ENCODE data around the gene USP17L30. TPM values are rescaled to one million over a fixed set of nuclear protein-coding genes. Genes with fewer than 3 reads are reported as not detected.
"Not testable (repeated sequence)": the region's sequence is repeated elsewhere in the genome, so short reads cannot be mapped to it uniquely, and the experiment has no call there.

USP17L30 gene, protein sequence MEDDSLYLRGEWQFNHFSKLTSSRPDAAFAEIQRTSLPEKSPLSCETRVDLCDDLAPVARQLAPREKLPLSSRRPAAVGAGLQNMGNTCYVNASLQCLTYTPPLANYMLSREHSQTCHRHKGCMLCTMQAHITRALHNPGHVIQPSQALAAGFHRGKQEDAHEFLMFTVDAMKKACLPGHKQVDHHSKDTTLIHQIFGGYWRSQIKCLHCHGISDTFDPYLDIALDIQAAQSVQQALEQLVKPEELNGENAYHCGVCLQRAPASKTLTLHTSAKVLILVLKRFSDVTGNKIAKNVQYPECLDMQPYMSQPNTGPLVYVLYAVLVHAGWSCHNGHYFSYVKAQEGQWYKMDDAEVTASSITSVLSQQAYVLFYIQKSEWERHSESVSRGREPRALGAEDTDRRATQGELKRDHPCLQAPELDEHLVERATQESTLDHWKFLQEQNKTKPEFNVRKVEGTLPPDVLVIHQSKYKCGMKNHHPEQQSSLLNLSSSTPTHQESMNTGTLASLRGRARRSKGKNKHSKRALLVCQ
- total RNA-seq: not detected

DNA sequence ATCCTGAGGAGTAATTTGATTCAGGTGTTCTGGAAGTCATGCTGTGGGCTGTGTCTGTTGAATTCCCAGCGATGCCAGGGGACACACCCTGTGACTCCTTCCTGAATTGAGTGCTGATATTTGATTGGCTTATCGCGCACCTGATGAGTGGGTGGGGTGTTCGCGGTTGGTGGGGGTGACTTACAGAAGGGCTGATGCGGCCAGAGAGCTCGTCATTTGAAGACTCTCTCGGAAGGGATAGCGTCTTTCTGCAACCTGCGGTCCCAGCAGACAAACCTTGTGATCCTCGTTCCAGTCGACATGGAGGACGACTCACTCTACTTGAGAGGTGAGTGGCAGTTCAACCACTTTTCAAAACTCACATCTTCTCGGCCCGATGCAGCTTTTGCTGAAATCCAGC is at the start of gene USP17L30:
USP17L30 (plus strand) TSS at position 301 of the 400 bp plus-strand sequence; CDS start at position 301, 0 bp downstream.
- H3K36me3 ChIP-seq; DNase-seq (ENCODE audit: extremely low spot score in 2 of 2); intact Hi-C loops (cut with DNase I); H3K9me3 ChIP-seq; H3K27me3 ChIP-seq; H3K27ac ChIP-seq; H3K4me3 ChIP-seq; H3K4me1 ChIP-seq: not testable (repeated sequence)

DNA sequence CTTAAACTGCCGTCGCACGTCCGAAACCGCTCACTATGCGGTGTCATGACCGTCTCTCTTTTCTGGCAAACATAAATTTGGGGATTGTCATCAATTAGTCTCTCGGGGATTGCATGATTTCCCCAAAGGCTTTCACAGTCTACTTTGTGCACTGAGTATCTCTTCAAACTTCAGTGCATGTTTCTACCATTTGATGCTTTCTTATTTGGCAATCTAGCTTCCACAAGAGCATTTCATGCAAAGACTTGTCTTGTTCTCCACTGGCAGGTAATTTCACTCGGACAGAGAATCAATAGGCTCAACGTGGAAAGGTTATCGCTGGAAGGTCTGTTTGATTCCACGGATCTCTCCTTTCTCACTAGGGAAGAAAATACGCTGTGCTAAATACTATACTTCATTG is 38.7 kb upstream of the USP17L30 start:
- H3K9me3 ChIP-seq; DNase-seq (ENCODE audit: extremely low spot score in 2 of 2); H3K27me3 ChIP-seq; H3K27ac ChIP-seq; intact Hi-C loops (cut with DNase I); H3K4me3 ChIP-seq; H3K36me3 ChIP-seq; H3K4me1 ChIP-seq: not testable (repeated sequence)

DNA sequence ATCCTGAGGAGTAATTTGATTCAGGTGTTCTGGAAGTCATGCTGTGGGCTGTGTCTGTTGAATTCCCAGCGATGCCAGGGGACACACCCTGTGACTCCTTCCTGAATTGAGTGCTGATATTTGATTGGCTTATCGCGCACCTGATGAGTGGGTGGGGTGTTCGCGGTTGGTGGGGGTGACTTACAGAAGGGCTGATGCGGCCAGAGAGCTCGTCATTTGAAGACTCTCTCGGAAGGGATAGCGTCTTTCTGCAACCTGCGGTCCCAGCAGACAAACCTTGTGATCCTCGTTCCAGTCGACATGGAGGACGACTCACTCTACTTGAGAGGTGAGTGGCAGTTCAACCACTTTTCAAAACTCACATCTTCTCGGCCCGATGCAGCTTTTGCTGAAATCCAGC is 38.1 kb upstream of the USP17L30 start, which contains the start of gene USP17L24:
USP17L24 (plus strand) TSS at position 301 of the 400 bp plus-strand sequence; CDS start at position 301, 0 bp downstream.
- H3K4me3 ChIP-seq; DNase-seq (ENCODE audit: extremely low spot score in 2 of 2); H3K9me3 ChIP-seq; intact Hi-C loops (cut with DNase I); H3K27me3 ChIP-seq; H3K4me1 ChIP-seq; H3K36me3 ChIP-seq; H3K27ac ChIP-seq: not testable (repeated sequence)

DNA sequence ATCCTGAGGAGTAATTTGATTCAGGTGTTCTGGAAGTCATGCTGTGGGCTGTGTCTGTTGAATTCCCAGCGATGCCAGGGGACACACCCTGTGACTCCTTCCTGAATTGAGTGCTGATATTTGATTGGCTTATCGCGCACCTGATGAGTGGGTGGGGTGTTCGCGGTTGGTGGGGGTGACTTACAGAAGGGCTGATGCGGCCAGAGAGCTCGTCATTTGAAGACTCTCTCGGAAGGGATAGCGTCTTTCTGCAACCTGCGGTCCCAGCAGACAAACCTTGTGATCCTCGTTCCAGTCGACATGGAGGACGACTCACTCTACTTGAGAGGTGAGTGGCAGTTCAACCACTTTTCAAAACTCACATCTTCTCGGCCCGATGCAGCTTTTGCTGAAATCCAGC is 33.3 kb upstream of the USP17L30 start, which contains the start of gene USP17L25:
USP17L25 (plus strand) TSS at position 301 of the 400 bp plus-strand sequence; CDS start at position 301, 0 bp downstream.
- H3K4me3 ChIP-seq; H3K36me3 ChIP-seq; DNase-seq (ENCODE audit: extremely low spot score in 2 of 2); intact Hi-C loops (cut with DNase I); H3K9me3 ChIP-seq; H3K27me3 ChIP-seq; H3K27ac ChIP-seq; H3K4me1 ChIP-seq: not testable (repeated sequence)

DNA sequence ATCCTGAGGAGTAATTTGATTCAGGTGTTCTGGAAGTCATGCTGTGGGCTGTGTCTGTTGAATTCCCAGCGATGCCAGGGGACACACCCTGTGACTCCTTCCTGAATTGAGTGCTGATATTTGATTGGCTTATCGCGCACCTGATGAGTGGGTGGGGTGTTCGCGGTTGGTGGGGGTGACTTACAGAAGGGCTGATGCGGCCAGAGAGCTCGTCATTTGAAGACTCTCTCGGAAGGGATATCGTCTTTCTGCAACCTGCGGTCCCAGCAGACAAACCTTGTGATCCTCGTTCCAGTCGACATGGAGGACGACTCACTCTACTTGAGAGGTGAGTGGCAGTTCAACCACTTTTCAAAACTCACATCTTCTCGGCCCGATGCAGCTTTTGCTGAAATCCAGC is 28.6 kb upstream of the USP17L30 start, which contains the start of gene USP17L26:
USP17L26 (plus strand) TSS at position 301 of the 400 bp plus-strand sequence; CDS start at position 301, 0 bp downstream.
- intact Hi-C loops (cut with DNase I); H3K27ac ChIP-seq; H3K36me3 ChIP-seq; H3K4me1 ChIP-seq; H3K27me3 ChIP-seq; H3K9me3 ChIP-seq; H3K4me3 ChIP-seq; DNase-seq (ENCODE audit: extremely low spot score in 2 of 2): not testable (repeated sequence)

DNA sequence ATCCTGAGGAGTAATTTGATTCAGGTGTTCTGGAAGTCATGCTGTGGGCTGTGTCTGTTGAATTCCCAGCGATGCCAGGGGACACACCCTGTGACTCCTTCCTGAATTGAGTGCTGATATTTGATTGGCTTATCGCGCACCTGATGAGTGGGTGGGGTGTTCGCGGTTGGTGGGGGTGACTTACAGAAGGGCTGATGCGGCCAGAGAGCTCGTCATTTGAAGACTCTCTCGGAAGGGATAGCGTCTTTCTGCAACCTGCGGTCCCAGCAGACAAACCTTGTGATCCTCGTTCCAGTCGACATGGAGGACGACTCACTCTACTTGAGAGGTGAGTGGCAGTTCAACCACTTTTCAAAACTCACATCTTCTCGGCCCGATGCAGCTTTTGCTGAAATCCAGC is 23.8 kb upstream of the USP17L30 start, which contains the start of gene USP17L5:
USP17L5 (plus strand) TSS at position 301 of the 400 bp plus-strand sequence; CDS start at position 301, 0 bp downstream.
- H3K4me1 ChIP-seq; H3K9me3 ChIP-seq; DNase-seq (ENCODE audit: extremely low spot score in 2 of 2); H3K4me3 ChIP-seq; H3K27me3 ChIP-seq; intact Hi-C loops (cut with DNase I); H3K27ac ChIP-seq; H3K36me3 ChIP-seq: not testable (repeated sequence)

DNA sequence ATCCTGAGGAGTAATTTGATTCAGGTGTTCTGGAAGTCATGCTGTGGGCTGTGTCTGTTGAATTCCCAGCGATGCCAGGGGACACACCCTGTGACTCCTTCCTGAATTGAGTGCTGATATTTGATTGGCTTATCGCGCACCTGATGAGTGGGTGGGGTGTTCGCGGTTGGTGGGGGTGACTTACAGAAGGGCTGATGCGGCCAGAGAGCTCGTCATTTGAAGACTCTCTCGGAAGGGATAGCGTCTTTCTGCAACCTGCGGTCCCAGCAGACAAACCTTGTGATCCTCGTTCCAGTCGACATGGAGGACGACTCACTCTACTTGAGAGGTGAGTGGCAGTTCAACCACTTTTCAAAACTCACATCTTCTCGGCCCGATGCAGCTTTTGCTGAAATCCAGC is 19.1 kb upstream of the USP17L30 start, which contains the start of gene USP17L27:
USP17L27 (plus strand) TSS at position 301 of the 400 bp plus-strand sequence; CDS start at position 301, 0 bp downstream.
- H3K4me1 ChIP-seq; H3K27ac ChIP-seq; DNase-seq (ENCODE audit: extremely low spot score in 2 of 2); H3K36me3 ChIP-seq; intact Hi-C loops (cut with DNase I); H3K4me3 ChIP-seq; H3K27me3 ChIP-seq; H3K9me3 ChIP-seq: not testable (repeated sequence)

DNA sequence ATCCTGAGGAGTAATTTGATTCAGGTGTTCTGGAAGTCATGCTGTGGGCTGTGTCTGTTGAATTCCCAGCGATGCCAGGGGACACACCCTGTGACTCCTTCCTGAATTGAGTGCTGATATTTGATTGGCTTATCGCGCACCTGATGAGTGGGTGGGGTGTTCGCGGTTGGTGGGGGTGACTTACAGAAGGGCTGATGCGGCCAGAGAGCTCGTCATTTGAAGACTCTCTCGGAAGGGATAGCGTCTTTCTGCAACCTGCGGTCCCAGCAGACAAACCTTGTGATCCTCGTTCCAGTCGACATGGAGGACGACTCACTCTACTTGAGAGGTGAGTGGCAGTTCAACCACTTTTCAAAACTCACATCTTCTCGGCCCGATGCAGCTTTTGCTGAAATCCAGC is 14.3 kb upstream of the USP17L30 start, which contains the start of gene USP17L28:
USP17L28 (plus strand) TSS at position 301 of the 400 bp plus-strand sequence; CDS start at position 301, 0 bp downstream.
- H3K9me3 ChIP-seq; H3K4me3 ChIP-seq; intact Hi-C loops (cut with DNase I): not testable (repeated sequence)

DNA sequence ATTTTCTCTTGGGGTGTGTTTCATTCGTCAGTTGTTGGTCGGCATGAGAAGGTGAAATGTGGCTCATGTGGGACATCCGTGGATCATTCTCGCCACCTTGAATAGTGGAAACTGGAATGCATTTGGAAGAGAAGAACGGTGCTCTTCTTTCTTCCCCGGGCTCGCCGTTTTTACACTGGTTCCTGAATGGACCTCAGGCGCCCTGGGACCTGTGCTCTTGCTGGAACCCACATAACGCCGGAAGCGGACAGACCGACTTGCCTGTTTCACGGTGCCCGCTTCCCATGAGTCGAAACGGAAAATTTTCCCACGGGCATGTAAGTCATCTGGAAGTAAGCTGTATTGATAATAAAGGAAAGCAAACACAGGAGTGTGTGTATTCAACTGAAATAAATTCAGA is 12.1 kb upstream of the USP17L30 start:
- intact Hi-C loops (cut with DNase I); DNase-seq (ENCODE audit: extremely low spot score in 2 of 2); H3K4me1 ChIP-seq; H3K9me3 ChIP-seq; H3K4me3 ChIP-seq; H3K36me3 ChIP-seq; H3K27me3 ChIP-seq; H3K27ac ChIP-seq: not testable (repeated sequence)

More for the DNA sequence above, 14.3 kb upstream of the USP17L30 start, which contains the start of gene USP17L28:
- H3K4me1 ChIP-seq; H3K27me3 ChIP-seq; H3K27ac ChIP-seq; DNase-seq (ENCODE audit: extremely low spot score in 2 of 2); H3K36me3 ChIP-seq: not testable (repeated sequence)

DNA sequence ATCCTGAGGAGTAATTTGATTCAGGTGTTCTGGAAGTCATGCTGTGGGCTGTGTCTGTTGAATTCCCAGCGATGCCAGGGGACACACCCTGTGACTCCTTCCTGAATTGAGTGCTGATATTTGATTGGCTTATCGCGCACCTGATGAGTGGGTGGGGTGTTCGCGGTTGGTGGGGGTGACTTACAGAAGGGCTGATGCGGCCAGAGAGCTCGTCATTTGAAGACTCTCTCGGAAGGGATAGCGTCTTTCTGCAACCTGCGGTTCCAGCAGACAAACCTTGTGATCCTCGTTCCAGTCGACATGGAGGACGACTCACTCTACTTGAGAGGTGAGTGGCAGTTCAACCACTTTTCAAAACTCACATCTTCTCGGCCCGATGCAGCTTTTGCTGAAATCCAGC is 9.6 kb upstream of the USP17L30 start, which contains the start of gene USP17L29:
USP17L29 (plus strand) TSS at position 301 of the 400 bp plus-strand sequence; CDS start at position 301, 0 bp downstream.
- H3K36me3 ChIP-seq; H3K27me3 ChIP-seq; DNase-seq (ENCODE audit: extremely low spot score in 2 of 2); H3K4me1 ChIP-seq; intact Hi-C loops (cut with DNase I); H3K27ac ChIP-seq; H3K4me3 ChIP-seq; H3K9me3 ChIP-seq: not testable (repeated sequence)

DNA sequence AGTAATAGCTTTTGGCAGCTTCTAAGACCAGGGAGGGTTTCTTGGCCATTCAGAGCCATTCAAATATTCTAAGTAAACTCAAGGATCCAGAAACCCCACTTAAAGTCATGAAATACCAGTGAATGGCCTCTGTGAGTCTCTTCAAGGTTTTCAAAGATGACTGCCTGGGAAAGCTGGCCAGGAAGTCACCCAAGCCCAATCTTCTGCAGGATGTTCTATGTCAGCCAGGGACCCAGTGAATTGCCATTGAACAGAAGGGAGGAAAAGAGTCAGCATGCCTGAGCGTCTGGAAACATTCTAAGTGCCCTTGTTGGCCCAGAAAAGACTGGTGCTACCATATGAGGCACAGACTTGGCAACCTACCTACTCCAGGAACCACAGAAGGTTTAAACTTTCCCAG is 17.0 kb downstream of the USP17L30 start:
- DNase-seq (ENCODE audit: extremely low spot score in 2 of 2); H3K9me3 ChIP-seq; H3K27ac ChIP-seq; H3K4me1 ChIP-seq; H3K4me3 ChIP-seq; intact Hi-C loops (cut with DNase I); H3K27me3 ChIP-seq; H3K36me3 ChIP-seq: not testable (repeated sequence)
